HG02571 (cell line): ENCODE measurements around the gene ASGR2.

Experiments used
- ATAC-seq: cut with Tn5 transposase; IDR thresholded peaks from one replicate; pipeline ENCODE4 v1.9.1; 2021; ENCODE audit warnings: mild to moderate bottlenecking, moderate library complexity; ENCODE audit not compliant: unreplicated experiment

ASGR2 gene

DNA sequence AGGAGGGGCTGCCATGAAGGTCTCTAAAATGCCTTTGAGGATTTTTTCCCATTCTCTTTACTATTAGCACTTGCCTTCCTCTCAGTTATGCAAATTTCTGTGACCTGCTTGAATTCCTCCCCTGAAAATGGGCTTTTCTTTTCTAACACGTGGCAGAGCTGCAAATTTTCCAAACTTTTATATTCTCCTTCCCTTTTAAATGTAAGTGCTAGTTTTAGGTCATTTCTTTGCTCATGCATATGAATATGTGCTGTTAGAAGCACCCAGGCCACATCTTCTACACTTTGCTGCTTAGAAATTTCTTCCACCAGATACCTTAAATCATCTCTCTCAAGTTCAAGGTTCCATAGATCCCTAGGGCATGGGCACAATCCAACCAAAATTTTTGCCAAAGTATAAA, 46.4 kb downstream of the ASGR2 start:
- ATAC-seq: no peak

DNA sequence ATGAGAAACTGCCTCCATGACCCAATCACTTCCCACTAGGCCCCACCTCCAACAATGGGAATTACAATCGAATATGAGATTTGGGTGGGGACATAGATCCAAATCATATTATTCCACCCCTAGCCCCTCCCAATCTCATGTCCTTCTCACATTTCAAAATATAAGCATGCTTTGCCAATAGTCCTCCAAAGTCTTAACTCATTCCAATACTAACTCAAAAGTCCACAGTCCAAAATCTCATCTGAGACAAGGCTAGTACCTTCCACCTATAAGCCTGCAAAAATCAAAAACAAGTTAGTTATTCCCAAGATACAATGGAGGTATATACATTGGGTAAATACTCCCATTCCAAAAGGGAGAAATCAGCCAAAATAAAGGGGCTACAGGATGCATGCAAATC, 47.4 kb downstream of the ASGR2 start:
- ATAC-seq: no peak

DNA sequence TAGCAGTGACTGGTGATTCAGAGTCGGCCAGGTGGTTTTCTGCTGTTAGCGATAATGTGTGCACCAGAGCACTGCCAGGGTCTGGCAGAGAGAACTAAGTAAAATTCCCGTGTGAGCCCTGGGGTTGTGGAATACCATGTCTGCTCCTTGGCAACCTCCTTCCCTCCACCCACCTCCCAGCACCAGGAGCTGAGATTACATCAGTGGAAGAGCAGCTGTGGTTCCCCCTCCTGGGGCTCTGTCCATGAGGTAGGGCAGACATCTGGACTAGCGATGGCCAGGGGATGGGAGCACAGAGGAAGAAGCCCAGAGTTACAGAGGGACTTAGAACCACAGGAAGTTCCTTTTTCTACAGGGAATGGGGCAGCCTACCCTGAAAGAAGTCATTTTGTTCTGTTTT, 50.4 kb downstream of the ASGR2 start:
- no peak for ATAC-seq

- no peak for ATAC-seq
Observed at GRCh38 chr17:7063518-7064094, 51.0 kb downstream of the ASGR2 start.

GRCh38 chr17:7060165-7060891, 54.3 kb downstream of the ASGR2 start:
- ATAC-seq: no peak

DNA sequence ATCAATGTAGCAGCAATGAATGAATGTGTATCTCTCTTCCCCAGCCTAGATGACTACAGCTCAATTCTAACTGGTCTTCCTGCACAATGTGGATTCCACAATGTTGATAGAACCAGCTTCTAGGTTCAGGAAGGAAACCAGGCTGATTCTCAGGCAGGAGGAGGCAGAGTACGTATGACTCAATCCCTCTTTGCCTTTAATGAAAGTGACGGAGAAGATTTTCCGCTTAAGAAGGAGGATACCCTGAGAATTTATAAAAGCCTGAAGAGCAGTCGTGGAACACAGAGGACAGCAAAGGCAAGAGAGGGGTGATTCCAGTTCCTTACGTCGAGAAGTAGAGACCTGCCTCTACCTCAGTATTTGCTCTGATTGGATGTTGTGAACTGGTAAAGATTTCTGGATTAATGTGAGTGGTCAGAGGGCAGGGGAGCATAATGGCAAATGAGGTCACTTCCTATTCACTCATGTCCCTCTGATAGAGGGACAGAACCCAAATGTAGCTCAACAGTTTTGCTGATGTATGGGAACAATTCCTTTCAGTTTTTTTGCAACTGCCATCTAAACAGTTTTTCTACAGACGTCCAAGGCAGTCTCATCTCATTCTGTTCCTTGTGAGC, 55.7 kb downstream of the ASGR2 start:
- no peak for ATAC-seq

- ATAC-seq: no peak
Observed at GRCh38 chr17:7056386-7056785, 58.2 kb downstream of the ASGR2 start.
